Brain microvascular endothelial cell (primary cell): ENCODE results near the gene ETS1.

ENCODE experiments used
- DNase-seq: peaks from one replicate; pipeline ENCODE4 v3.0.0-alpha.2; 2020
- H3K27ac ChIP-seq: fragments of 250-450 bp; sonication (Bioruptor Pico); 2 replicates; pipeline ENCODE4 v1.5.1; 2020; ENCODE audit warnings: mild to moderate bottlenecking, moderate library complexity
- H3K27me3 ChIP-seq: fragments of 250-450 bp; sonication (Bioruptor Pico); replicated peaks from 2 replicates; pipeline ENCODE4 v1.5.1; 2020; ENCODE audit warnings: mild to moderate bottlenecking
- H3K36me3 ChIP-seq: fragments of 250-450 bp; sonication (Bioruptor Pico); replicated peaks from 2 replicates; pipeline ENCODE4 v1.5.1; 2020; ENCODE audit warnings: mild to moderate bottlenecking
- H3K4me3 ChIP-seq: 2 replicates; pipeline ENCODE4 v1.5.1; 2011; ENCODE audit warnings: low read depth, mild to moderate bottlenecking, control low read depth, low read length, moderate library complexity
- in situ Hi-C: cut with HindIII; loops from 2 replicates; pipeline ENCODE4 v1.10.0; 2017; ENCODE audit warnings: low sequenced_read_pairs, low pct_ligation_motif_present
- TF ChIP-seq, protein P1 (sequence below): IDR thresholded peaks from 2 replicates; pipeline ENCODE4 v1.5.1; 2011; ENCODE audit warnings: low read depth, mild to moderate bottlenecking, moderate library complexity, low read length, control low read depth, inconsistent platforms; ENCODE audit errors: missing control alignments

The ETS1 gene

DNA sequence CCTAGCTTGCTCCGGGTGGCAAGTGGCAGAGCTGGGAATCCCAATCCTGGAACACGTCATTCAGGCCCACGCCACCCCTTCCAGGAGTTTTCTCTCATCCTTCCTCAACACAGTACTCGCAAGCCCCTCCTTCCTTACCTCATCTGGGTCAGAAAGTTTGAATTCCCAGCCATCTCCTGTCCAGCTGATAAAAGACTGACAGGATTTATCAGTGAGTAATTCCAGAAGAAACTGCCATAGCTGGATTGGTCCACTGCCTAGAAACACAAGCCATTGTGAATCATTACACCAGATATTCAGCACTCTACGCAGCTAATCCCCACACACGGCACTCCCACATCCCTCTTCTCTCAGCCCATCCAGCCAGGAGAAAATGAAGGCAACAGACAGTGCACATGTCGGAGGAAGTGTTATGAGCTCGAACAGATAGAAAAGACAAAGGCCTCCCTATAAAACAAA, 124.0 kb downstream of the ETS1 start:
- in situ Hi-C loops = no loop called here
- TF ChIP-seq, protein P1, sequence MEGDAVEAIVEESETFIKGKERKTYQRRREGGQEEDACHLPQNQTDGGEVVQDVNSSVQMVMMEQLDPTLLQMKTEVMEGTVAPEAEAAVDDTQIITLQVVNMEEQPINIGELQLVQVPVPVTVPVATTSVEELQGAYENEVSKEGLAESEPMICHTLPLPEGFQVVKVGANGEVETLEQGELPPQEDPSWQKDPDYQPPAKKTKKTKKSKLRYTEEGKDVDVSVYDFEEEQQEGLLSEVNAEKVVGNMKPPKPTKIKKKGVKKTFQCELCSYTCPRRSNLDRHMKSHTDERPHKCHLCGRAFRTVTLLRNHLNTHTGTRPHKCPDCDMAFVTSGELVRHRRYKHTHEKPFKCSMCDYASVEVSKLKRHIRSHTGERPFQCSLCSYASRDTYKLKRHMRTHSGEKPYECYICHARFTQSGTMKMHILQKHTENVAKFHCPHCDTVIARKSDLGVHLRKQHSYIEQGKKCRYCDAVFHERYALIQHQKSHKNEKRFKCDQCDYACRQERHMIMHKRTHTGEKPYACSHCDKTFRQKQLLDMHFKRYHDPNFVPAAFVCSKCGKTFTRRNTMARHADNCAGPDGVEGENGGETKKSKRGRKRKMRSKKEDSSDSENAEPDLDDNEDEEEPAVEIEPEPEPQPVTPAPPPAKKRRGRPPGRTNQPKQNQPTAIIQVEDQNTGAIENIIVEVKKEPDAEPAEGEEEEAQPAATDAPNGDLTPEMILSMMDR = no peak
- no peaks in the 10 kb centered on the region for H3K27me3 ChIP-seq
- peaks cover 54% of the 10 kb centered on the region for H3K36me3 ChIP-seq
- DNase-seq = peak; percentile 98
- H3K27ac ChIP-seq = peak overlapping the region; percentile 97
- H3K4me3 ChIP-seq = no peak overlapping the region

DNA sequence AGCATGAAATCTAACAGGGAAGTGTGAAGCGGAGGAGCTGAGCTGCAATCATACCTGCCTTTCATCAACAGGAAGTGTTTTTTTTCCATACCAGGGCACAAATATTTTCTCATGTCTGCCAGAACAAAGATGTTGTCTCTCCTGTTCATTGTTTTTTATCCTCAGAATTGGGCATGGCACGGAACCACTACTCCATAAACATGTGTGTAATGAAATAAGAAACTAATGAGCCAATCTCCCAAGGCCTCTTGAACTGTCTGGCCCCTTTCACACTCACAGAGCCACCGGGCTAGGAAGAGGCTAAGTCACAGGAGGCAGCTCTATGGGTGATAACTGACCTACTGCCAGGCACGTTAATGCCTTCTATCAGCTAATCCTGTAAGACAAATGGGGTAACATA, 124.4 kb downstream of the ETS1 start:
- TF ChIP-seq, protein P1 = no peak
- no peak for DNase-seq
- Histone ChIP-seq H3K27me3 (no peaks in the 10 kb centered on the region), H3K27ac (peak overlapping the region; percentile 97), H3K36me3 (peaks cover 55% of the 10 kb centered on the region), H3K4me3 (no peak overlapping the region)
- in situ Hi-C loops = no loop called here

DNA sequence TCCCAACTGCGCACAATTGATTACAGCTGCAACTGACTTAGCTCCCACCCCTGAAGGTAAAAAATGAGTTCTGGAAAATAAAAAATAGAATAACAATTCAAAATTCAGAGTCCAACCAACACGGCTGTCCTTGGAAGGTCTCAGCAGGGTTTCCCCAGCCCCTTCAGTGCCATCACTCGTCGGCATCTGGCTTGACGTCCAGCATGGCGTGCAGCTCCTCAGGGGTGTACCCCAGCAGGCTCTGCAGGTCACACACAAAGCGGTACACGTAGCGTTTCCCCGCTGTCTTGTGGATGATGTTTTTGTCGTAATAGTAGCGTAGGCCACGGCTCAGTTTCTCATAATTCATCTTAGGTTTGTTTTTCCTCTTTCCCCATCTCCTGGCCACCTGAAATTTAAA, 125.2 kb downstream of the ETS1 start:
- peaks cover 63% of the 10 kb centered on the region for H3K36me3 ChIP-seq
- DNase-seq = no peak
- TF ChIP-seq, protein P1 = no peak
- H3K4me3 ChIP-seq = no peak overlapping the region
- in situ Hi-C loops = no loop called here
- H3K27ac ChIP-seq = peak overlapping the region; percentile 97
- no peaks in the 10 kb centered on the region for H3K27me3 ChIP-seq

DNA sequence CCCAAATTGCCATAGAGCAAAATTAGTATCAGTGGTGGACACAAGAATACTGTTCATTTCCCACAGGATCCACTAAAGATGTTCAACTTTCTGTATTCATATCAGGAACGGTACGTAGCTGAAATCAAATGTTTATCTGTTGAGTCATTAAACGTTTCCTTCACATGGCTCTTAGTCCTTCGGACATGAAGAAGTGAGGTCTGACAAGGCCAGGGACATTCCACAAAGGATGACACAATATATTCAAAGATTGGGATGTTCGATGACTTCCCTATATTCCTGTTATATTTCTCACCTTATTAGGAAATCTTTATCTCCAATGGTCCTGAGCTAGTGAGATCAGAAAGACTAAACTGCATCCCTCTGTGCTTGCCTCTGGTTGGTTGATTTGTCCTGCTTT, 129.0 kb downstream of the ETS1 start:
- Histone ChIP-seq H3K27ac (peak overlapping the region; percentile 92), H3K27me3 (no peaks in the 10 kb centered on the region), H3K36me3 (peaks cover 57% of the 10 kb centered on the region), H3K4me3 (no peak overlapping the region)
- peak; percentile 89 for DNase-seq
- TF ChIP-seq, protein P1 = no peak
- in situ Hi-C loops = no loop called here

DNA sequence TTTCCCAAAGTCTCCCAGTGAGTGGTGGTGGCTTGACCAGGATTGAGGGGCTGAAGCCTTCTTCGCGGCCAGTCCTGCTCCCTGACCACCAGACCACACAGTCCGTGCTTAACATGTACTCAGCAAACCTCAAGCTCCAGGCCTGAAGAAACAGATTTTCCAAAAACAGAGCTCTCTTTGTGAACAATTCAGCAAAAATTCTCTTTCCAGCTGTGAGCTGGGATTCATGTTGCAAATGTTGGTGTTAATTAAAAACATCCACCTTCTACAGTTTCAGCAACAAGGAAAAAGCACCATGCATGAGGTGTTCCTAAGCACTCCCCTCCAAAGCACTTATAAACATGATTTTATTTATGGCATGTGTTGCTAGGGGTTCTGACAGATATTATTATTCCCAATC, 129.5 kb downstream of the ETS1 start:
- TF ChIP-seq, protein P1 = no peak
- DNase-seq = no peak
- H3K4me3 ChIP-seq = no peak overlapping the region
- H3K27ac ChIP-seq = peak overlapping the region; percentile 92
- peaks cover 54% of the 10 kb centered on the region for H3K36me3 ChIP-seq
- no peaks in the 10 kb centered on the region for H3K27me3 ChIP-seq
- in situ Hi-C loops = no loop called here

DNA sequence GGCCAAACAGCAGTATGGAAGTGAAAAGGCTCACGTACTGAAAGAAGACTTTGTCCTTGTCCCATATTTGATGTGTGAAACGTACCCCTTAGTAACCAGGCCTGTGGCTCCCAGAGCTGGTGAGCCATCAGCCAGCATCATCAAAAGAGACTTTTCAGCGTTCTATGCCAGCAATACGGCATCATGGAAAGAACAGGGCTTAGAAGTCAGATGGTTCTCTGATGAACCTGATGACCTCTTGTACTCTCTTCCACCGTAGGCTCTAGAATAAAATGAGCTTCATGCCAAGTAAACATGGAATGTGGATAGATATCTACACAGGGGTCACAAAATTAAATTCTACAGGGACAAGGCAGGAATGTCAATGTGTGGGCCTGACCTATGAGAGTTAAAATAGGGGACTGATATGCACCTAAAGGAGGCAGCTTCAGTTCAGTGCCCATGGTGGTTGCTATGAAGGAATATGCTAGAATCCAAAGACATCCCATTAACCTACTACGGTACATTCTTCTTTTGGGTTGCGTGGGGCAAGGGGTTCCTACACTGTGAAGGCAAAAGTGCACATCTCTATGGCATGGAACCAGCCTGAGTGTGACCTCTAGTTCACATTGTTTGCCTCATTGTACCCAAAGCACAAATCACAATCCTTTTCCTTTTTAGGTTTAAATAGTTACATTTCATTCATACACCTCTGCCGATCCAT, 130.6 kb downstream of the ETS1 start:
- Histone ChIP-seq H3K27ac (no peak overlapping the region), H3K27me3 (no peaks in the 10 kb centered on the region), H3K36me3 (peaks cover 44% of the 10 kb centered on the region), H3K4me3 (no peak overlapping the region)
- no peak for DNase-seq
- in situ Hi-C loops = no loop called here
- TF ChIP-seq, protein P1 = no peak
